SJSA1 (cell line): ENCODE results near the gene SH3BP5L. TPM values are rescaled to one million over a fixed set of nuclear protein-coding genes. Genes with fewer than 3 reads are reported as not detected.

Source experiments
- DNase-seq, 2 experiments: peaks; one replicate each; pipeline ENCODE4 v3.0.0-alpha.2; 2015 to 2020; ENCODE audit warnings: low spot score in 2 of 2, low read depth in 1 of 2
- H3K27ac ChIP-seq: fragments of 250-450 bp; sonication (Bioruptor Pico); 2 replicates; pipeline ENCODE4 v1.5.1; 2020; ENCODE audit warnings: mild to moderate bottlenecking, moderate library complexity
- H3K27me3 ChIP-seq: fragments of 250-450 bp; sonication (Bioruptor Pico); replicated peaks from 2 replicates; pipeline ENCODE4 v1.5.1; 2020; ENCODE audit warnings: mild to moderate bottlenecking, moderate library complexity
- H3K36me3 ChIP-seq: fragments of 250-450 bp; sonication (Bioruptor Pico); 2 replicates; pipeline ENCODE4 v1.5.1; 2020; ENCODE audit warnings: mild to moderate bottlenecking
- H3K4me1 ChIP-seq: fragments of 250-450 bp; sonication (Bioruptor Pico); replicated peaks from 2 replicates; pipeline ENCODE4 v1.6.1; 2021; ENCODE audit warnings: mild to moderate bottlenecking
- H3K4me3 ChIP-seq: fragments of 250-450 bp; sonication (Bioruptor Pico); 2 replicates; pipeline ENCODE4 v1.5.1; 2020; ENCODE audit warnings: mild to moderate bottlenecking
- H3K9me3 ChIP-seq: fragments of 250-450 bp; sonication (Bioruptor Pico); replicated peaks from 2 replicates; pipeline ENCODE4 v1.5.1; 2020; ENCODE audit warnings: mild to moderate bottlenecking
- total RNA-seq: library from RNA; depleted of rRNA; stranded (reverse); fragments of >200 nt; shearing (Covaris generic); gene quantifications from 2 replicates; pipeline ENCODE4 v1.2.3, GENCODE V29; 2014; rRNA removed

SH3BP5L gene
- total RNA-seq, 1 experiment from 2014 or later, result 26.1 TPM

DNA sequence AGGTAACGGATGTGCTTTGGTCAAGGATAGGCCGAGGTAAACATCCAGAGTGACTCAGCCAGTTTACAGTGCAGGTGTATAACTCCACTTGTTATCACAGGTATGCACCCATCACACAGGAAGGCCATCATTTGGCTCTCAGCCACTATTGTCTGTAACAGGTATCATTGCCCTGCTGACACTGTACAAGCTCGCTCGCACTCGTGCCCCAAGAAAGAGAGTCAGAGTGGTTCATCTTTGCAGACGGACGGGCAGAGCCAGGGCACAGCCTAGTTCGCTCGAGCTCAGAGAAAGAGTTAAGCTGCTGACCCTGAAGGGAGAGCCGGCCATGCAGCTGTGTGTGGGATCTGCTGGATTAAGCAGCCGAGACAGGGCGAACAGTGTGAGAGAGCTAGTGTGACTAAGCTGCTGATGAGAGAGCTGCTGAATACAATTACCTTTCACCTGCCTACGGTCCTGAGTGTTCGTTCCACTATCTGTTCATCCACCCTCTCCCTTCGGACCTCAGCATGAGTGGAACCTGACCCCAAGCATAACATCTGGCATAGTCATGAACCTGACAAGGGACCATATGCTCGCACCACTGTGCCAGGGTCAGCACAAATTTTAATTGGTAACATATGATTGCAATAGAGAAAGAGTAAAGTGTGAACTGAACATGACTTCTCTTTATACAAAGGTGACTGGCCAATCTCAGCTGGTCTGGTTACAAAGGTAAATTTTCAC, 43.1 kb downstream of the SH3BP5L start:
- H3K9me3 ChIP-seq, result no peaks in the 10 kb centered on the region
- H3K4me1 ChIP-seq, result no peaks in the 10 kb centered on the region
- H3K27me3 ChIP-seq, result no peaks in the 10 kb centered on the region
- H3K27ac ChIP-seq, result no peak overlapping the region
- H3K4me3 ChIP-seq, result no peak overlapping the region
- no peaks in the 10 kb centered on the region for H3K36me3 ChIP-seq
- no peak for DNase-seq

GRCh38 chr1:248779350-248779749, 46.4 kb downstream of the SH3BP5L start:
- no peaks in the 10 kb centered on the region for H3K27me3 ChIP-seq
- no peaks in the 10 kb centered on the region for H3K4me1 ChIP-seq
- no peak overlapping the region for H3K27ac ChIP-seq
- H3K36me3 ChIP-seq, result no peaks in the 10 kb centered on the region
- H3K4me3 ChIP-seq, result no peak overlapping the region
- H3K9me3 ChIP-seq, result no peaks in the 10 kb centered on the region
- DNase-seq, result no peak

- H3K36me3 ChIP-seq, result no peaks in the 10 kb centered on the region
- no peak for DNase-seq
- no peaks in the 10 kb centered on the region for H3K4me1 ChIP-seq
- no peaks in the 10 kb centered on the region for H3K27me3 ChIP-seq
- no peak overlapping the region for H3K27ac ChIP-seq
- no peak overlapping the region for H3K4me3 ChIP-seq
- no peaks in the 10 kb centered on the region for H3K9me3 ChIP-seq
These were observed 46.8 kb downstream of the SH3BP5L start for GRCh38 chr1:248778906-248779305.

GRCh38 chr1:248776991-248777390, 48.7 kb downstream of the SH3BP5L start:
- DNase-seq, result no peak
- Histone ChIP-seq H3K4me1 (no peaks in the 10 kb centered on the region), H3K27ac (no peak overlapping the region), H3K9me3 (no peaks in the 10 kb centered on the region), H3K36me3 (no peaks in the 10 kb centered on the region), H3K4me3 (no peak overlapping the region), H3K27me3 (no peaks in the 10 kb centered on the region)

DNA sequence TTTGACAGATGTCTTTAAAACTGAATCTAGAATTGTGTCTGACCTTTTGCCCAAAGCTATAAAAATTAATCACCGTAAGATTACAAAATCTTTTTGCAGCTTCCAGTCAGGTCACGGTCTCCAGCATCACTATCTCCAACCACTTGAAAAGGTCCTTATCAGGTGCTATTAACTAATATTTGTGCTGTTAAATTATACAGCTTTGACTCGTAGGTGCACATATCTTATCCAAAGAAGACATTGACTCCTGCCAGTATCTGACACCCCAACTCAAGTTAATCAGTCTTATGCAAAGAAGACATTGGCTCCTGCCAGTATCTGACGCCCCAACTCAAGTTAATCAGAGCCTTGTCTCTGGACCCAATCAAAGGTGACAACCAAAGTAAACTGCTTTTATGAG, 50.3 kb downstream of the SH3BP5L start:
- Histone ChIP-seq H3K36me3 (no peaks in the 10 kb centered on the region), H3K27ac (no peak overlapping the region), H3K4me3 (no peak overlapping the region), H3K27me3 (no peaks in the 10 kb centered on the region), H3K4me1 (no peaks in the 10 kb centered on the region), H3K9me3 (no peaks in the 10 kb centered on the region)
- no peak for DNase-seq

Other genes starting within 250 kb of the SH3BP5L start
- not detected in 2 replicates for gene OR2T10, start 228.2 kb downstream of the SH3BP5L start, total RNA-seq
- not detected in 2 replicates for gene OR2T11, start 190.8 kb downstream of the SH3BP5L start, total RNA-seq
- gene OR2T35, start 180.6 kb downstream of the SH3BP5L start, total RNA-seq, result not detected in 2 replicates
- gene OR2T27, start 170.4 kb downstream of the SH3BP5L start, total RNA-seq, result not detected in 2 replicates
- gene OR14I1, start 123.1 kb downstream of the SH3BP5L start, total RNA-seq, result not detected in 2 replicates
- not detected in 2 replicates for gene LYPD8, start 70.2 kb downstream of the SH3BP5L start, total RNA-seq
- gene ZNF672, start 12.3 kb upstream of the SH3BP5L start, total RNA-seq, result 23.1 and 27.7 TPM in 2 replicates
- gene ZNF692, start 33.2 kb upstream of the SH3BP5L start, total RNA-seq, result 8.8 and 11.1 TPM in 2 replicates
- 2.6 and 5.9 TPM in 2 replicates for gene PGBD2, start 80.3 kb upstream of the SH3BP5L start, total RNA-seq